Stimulated activated naive CD8-positive, alpha-beta T cell treated with anti-CD3 and anti-CD28 coated beads, Interleukin-15, amount 100 ng/mL, for 72 hours (primary cell): ENCODE measurements around the gene NRCAM.
A peak's percentile ranks its signal among the peaks of the same experiment; 100 is the strongest.

Source experiments
- ATAC-seq: fragments of 150-1000 bp; cut with Tn5 transposase; 2 replicates; pipeline ENCODE4 v1.10.0; 2021; ENCODE audit warnings: mild to moderate bottlenecking, moderate library complexity
- DNase-seq, 2 donors: peaks; one replicate each; pipeline ENCODE4 v3.0.0; 2021 to 2022
- H3K27ac Mint-ChIP-seq, 2 donors: one replicate each; pipeline ENCODE4 v1.8.0; 2022; ENCODE audit warnings: mild to moderate bottlenecking in 2 of 2, mixed read lengths in 2 of 2, moderate library complexity in 2 of 2
- H3K27me3 Mint-ChIP-seq: one replicate; pipeline ENCODE4 v1.8.0; 2022; ENCODE audit warnings: mixed read lengths
- H3K4me1 Mint-ChIP-seq: one replicate; pipeline ENCODE4 v1.8.0; 2022; ENCODE audit warnings: mild to moderate bottlenecking, mixed read lengths
- H3K4me3 Mint-ChIP-seq, 2 donors: one replicate each; pipeline ENCODE4 v1.8.0; 2022; ENCODE audit warnings: mild to moderate bottlenecking in 2 of 2, mixed read lengths in 2 of 2, moderate library complexity in 1 of 2
- H3K9me3 Mint-ChIP-seq, 2 donors: one replicate each; pipeline ENCODE4 v1.8.0; 2022; ENCODE audit warnings: mixed read lengths in 2 of 2

NRCAM gene

GRCh38 chr7:108244110-108244509 lies 212.1 kb downstream of the NRCAM start:
- ATAC-seq (no peak), DNase-seq (no peak)
- H3K27ac Mint-ChIP-seq, result no peak overlapping the region
- no peaks in the 10 kb centered on the region for H3K27me3 Mint-ChIP-seq
- H3K4me1 Mint-ChIP-seq, result peaks cover 16% of the 10 kb centered on the region
- H3K4me3 Mint-ChIP-seq, result no peak overlapping the region
- peaks cover 0 to 7% of the 10 kb centered on the region in 2 donors for H3K9me3 Mint-ChIP-seq

GRCh38 chr7:108239501-108240225 lies 216.6 kb downstream of the NRCAM start:
- no peak overlapping the region for H3K27ac Mint-ChIP-seq
- no peak overlapping the region for H3K4me3 Mint-ChIP-seq
- no peaks in the 10 kb centered on the region for H3K9me3 Mint-ChIP-seq
- peaks cover 16% of the 10 kb centered on the region for H3K4me1 Mint-ChIP-seq
- DNase-seq (no peak), ATAC-seq (no peak)
- no peaks in the 10 kb centered on the region for H3K27me3 Mint-ChIP-seq

- Mint-ChIP-seq H3K9me3 (no peaks in the 10 kb centered on the region), H3K4me3 (no peak overlapping the region), H3K27me3 (no peaks in the 10 kb centered on the region), H3K4me1 (peaks cover 21% of the 10 kb centered on the region), H3K27ac (no peak overlapping the region)
- no peak for DNase-seq
- no peak for ATAC-seq
Observed at GRCh38 chr7:108236681-108237415, 219.4 kb downstream of the NRCAM start.

GRCh38 chr7:108235451-108236061 lies 220.7 kb downstream of the NRCAM start:
- Mint-ChIP-seq H3K4me3 (peak overlapping the region in 1 of 2 donors; percentile 1), H3K27me3 (no peaks in the 10 kb centered on the region), H3K4me1 (peaks cover 21% of the 10 kb centered on the region), H3K9me3 (no peaks in the 10 kb centered on the region), H3K27ac (peak overlapping the region in 1 of 2 donors; percentile 58)
- peak; percentile 52 for ATAC-seq
- DNase-seq, result no peak

- Mint-ChIP-seq H3K4me1 (peaks cover 21% of the 10 kb centered on the region), H3K4me3 (no peak overlapping the region)
Observed at GRCh38 chr7:108234971-108235450, 221.2 kb downstream of the NRCAM start.

GRCh38 chr7:108234281-108234680 lies 222.0 kb downstream of the NRCAM start:
- H3K27me3 Mint-ChIP-seq, result no peaks in the 10 kb centered on the region
- H3K9me3 Mint-ChIP-seq, result no peaks in the 10 kb centered on the region
- no peak overlapping the region for H3K4me3 Mint-ChIP-seq
- ATAC-seq (no peak), DNase-seq (no peak)
- H3K27ac Mint-ChIP-seq, result no peak overlapping the region
- peaks cover 21% of the 10 kb centered on the region for H3K4me1 Mint-ChIP-seq

More at GRCh38 chr7:108234971-108235450, 221.2 kb downstream of the NRCAM start:
- H3K9me3 Mint-ChIP-seq, result no peaks in the 10 kb centered on the region
- no peaks in the 10 kb centered on the region for H3K27me3 Mint-ChIP-seq
- ATAC-seq, result no peak
- DNase-seq, result no peak
- H3K27ac Mint-ChIP-seq, result peak overlapping the region; percentile 27 to 58

GRCh38 chr7:108232076-108232475 lies 224.2 kb downstream of the NRCAM start:
- Mint-ChIP-seq H3K27me3 (no peaks in the 10 kb centered on the region), H3K27ac (no peak overlapping the region), H3K4me3 (no peak overlapping the region), H3K4me1 (peaks cover 21% of the 10 kb centered on the region), H3K9me3 (no peaks in the 10 kb centered on the region)
- ATAC-seq (no peak), DNase-seq (no peak)

GRCh38 chr7:108231221-108231620 lies 225.0 kb downstream of the NRCAM start:
- H3K4me1 Mint-ChIP-seq, result peaks cover 20% of the 10 kb centered on the region

GRCh38 chr7:108227366-108227765 lies 228.9 kb downstream of the NRCAM start:
- DNase-seq, result no peak
- Mint-ChIP-seq H3K4me3 (no peak overlapping the region), H3K4me1 (no peaks in the 10 kb centered on the region), H3K9me3 (no peaks in the 10 kb centered on the region), H3K27ac (peak overlapping the region in 1 of 2 donors; percentile 14), H3K27me3 (no peaks in the 10 kb centered on the region)
- ATAC-seq, result no peak

More at GRCh38 chr7:108231221-108231620, 225.0 kb downstream of the NRCAM start:
- H3K27me3 Mint-ChIP-seq, result no peaks in the 10 kb centered on the region
- no peak for DNase-seq
- no peak overlapping the region for H3K4me3 Mint-ChIP-seq
- ATAC-seq, result no peak
- no peaks in the 10 kb centered on the region for H3K9me3 Mint-ChIP-seq
- H3K27ac Mint-ChIP-seq, result no peak overlapping the region

GRCh38 chr7:108226816-108227299 lies 229.4 kb downstream of the NRCAM start:
- peak overlapping the region in 1 of 2 donors; percentile 80 for H3K27ac Mint-ChIP-seq

GRCh38 chr7:108225531-108226181 lies 230.6 kb downstream of the NRCAM start:
- H3K27ac Mint-ChIP-seq, result no peak overlapping the region
- H3K27me3 Mint-ChIP-seq, result no peaks in the 10 kb centered on the region
- ATAC-seq (no peak), DNase-seq (no peak)
- H3K4me1 Mint-ChIP-seq, result no peaks in the 10 kb centered on the region
- H3K4me3 Mint-ChIP-seq, result no peak overlapping the region
- H3K9me3 Mint-ChIP-seq, result no peaks in the 10 kb centered on the region

More at GRCh38 chr7:108226816-108227299, 229.4 kb downstream of the NRCAM start:
- no peaks in the 10 kb centered on the region for H3K4me1 Mint-ChIP-seq
- H3K27me3 Mint-ChIP-seq, result no peaks in the 10 kb centered on the region
- ATAC-seq (no peak), DNase-seq (no peak)
- no peak overlapping the region for H3K4me3 Mint-ChIP-seq
- no peaks in the 10 kb centered on the region for H3K9me3 Mint-ChIP-seq

GRCh38 chr7:108224387-108224786 lies 231.8 kb downstream of the NRCAM start:
- Mint-ChIP-seq H3K4me1 (no peaks in the 10 kb centered on the region), H3K27ac (peak overlapping the region in 1 of 2 donors; percentile 54), H3K9me3 (peaks cover 0 to 5% of the 10 kb centered on the region in 2 donors), H3K4me3 (no peak overlapping the region), H3K27me3 (no peaks in the 10 kb centered on the region)
- ATAC-seq (no peak), DNase-seq (no peak)

GRCh38 chr7:108222236-108222892 lies 233.9 kb downstream of the NRCAM start:
- no peaks in the 10 kb centered on the region for H3K27me3 Mint-ChIP-seq
- ATAC-seq (no peak), DNase-seq (no peak)
- H3K4me1 Mint-ChIP-seq, result peaks cover 5% of the 10 kb centered on the region
- H3K9me3 Mint-ChIP-seq, result peaks cover 5 to 7% of the 10 kb centered on the region in 2 donors
- no peak overlapping the region for H3K27ac Mint-ChIP-seq
- H3K4me3 Mint-ChIP-seq, result no peak overlapping the region

- peak overlapping the region in 1 of 2 donors; percentile 53 for H3K27ac Mint-ChIP-seq
- H3K4me1 Mint-ChIP-seq, result peaks cover 38% of the 10 kb centered on the region
- no peaks in the 10 kb centered on the region for H3K27me3 Mint-ChIP-seq
- H3K9me3 Mint-ChIP-seq, result peaks cover 3 to 22% of the 10 kb centered on the region in 2 donors
- no peak overlapping the region for H3K4me3 Mint-ChIP-seq
- ATAC-seq (peak; percentile 71), DNase-seq (peak in 1 of 2 donors; percentile 24)
Observed at GRCh38 chr7:108211382-108212201, 244.6 kb downstream of the NRCAM start.
